Liver (tissue), 9 donors: ENCODE data around the gene FILIP1. TPM values are rescaled to one million over a fixed set of nuclear protein-coding genes. Genes with fewer than 3 reads are reported as not detected.

Source experiments
- DNase-seq: peaks from one replicate; pipeline ENCODE4 v3.0.0-alpha.2; 2017; ENCODE audit warnings: low spot score
- H3K27ac ChIP-seq, 2 donors: one replicate each; pipeline ENCODE4 v1.7.0; 2013; ENCODE audit warnings: inconsistent platforms in 2 of 2, low read length in 2 of 2, control low read depth in 1 of 2, low read depth in 1 of 2, mild to moderate bottlenecking in 1 of 2
- H3K27me3 ChIP-seq, 4 donors: one replicate each; pipeline versions ENCODE4 v1.6.1 to v1.7.0; 2013; ENCODE audit warnings: low read length in 3 of 4, inconsistent platforms in 1 of 4, mild to moderate bottlenecking in 1 of 4, moderate library complexity in 1 of 4; ENCODE audit not compliant: control insufficient read depth in 4 of 4, insufficient read depth in 4 of 4
- H3K36me3 ChIP-seq, 4 donors: one replicate each; pipeline versions ENCODE4 v1.6.1 to v1.7.0; 2013; ENCODE audit warnings: low read length in 3 of 4, mild to moderate bottlenecking in 3 of 4, low read depth in 1 of 4, moderate library complexity in 1 of 4; ENCODE audit not compliant: control insufficient read depth in 4 of 4, insufficient read depth in 3 of 4
- H3K4me1 ChIP-seq, 4 donors: one replicate each; pipeline versions ENCODE4 v1.6.1 to v1.7.0; 2013; ENCODE audit warnings: low read length in 3 of 4, mild to moderate bottlenecking in 3 of 4, moderate library complexity in 1 of 4; ENCODE audit not compliant: control insufficient read depth in 4 of 4, insufficient read depth in 4 of 4
- H3K4me3 ChIP-seq, 3 donors: one replicate each; pipeline versions ENCODE4 v1.6.1 to v1.7.0; 2013; ENCODE audit warnings: low read length in 3 of 3, control low read depth in 1 of 3, low read depth in 1 of 3, mild to moderate bottlenecking in 1 of 3
- H3K9ac ChIP-seq, 2 donors: one replicate each; pipeline ENCODE4 v1.7.0; 2013; ENCODE audit warnings: low read length in 2 of 2, mild to moderate bottlenecking in 2 of 2, moderate library complexity in 2 of 2, control low read depth in 1 of 2, low read depth in 1 of 2
- H3K9me3 ChIP-seq, 4 donors: one replicate each; pipeline versions ENCODE4 v1.6.1 to v1.7.0; 2013; ENCODE audit warnings: low read length in 3 of 4; ENCODE audit not compliant: control insufficient read depth in 4 of 4
- GABPA ChIP-seq, 2 donors: IDR thresholded peaks in 1 of 2; conservative IDR thresholded peaks in 1 of 2; 2 replicates each; pipeline ENCODE4 v1.6.1; 2016; ENCODE audit warnings: antibody characterized with exemption in 2 of 2, mild to moderate bottlenecking in 1 of 2, moderate library complexity in 1 of 2
- JUND ChIP-seq, 2 donors: IDR thresholded peaks; 2 replicates each; pipeline ENCODE4 v1.6.1; 2016; ENCODE audit warnings: antibody characterized with exemption in 2 of 2
- NR2F2 ChIP-seq: IDR thresholded peaks from 2 replicates; pipeline ENCODE4 v1.6.1; 2016; ENCODE audit warnings: antibody characterized with exemption
- RAD21 ChIP-seq, 2 donors: IDR thresholded peaks; 2 replicates each; pipeline ENCODE4 v1.6.1; 2016; ENCODE audit warnings: antibody characterized with exemption in 2 of 2, mild to moderate bottlenecking in 2 of 2
- RXRA ChIP-seq, 2 donors: IDR thresholded peaks; 2 replicates each; pipeline ENCODE4 v1.6.1; 2017 to 2018; ENCODE audit warnings: antibody characterized with exemption in 2 of 2, mild to moderate bottlenecking in 1 of 2
- TAF1 ChIP-seq: conservative IDR thresholded peaks from 2 replicates; pipeline ENCODE4 v1.6.1; 2016; ENCODE audit warnings: antibody characterized with exemption, mild to moderate bottlenecking
- YY1 ChIP-seq: IDR thresholded peaks from 2 replicates; pipeline ENCODE4 v1.6.1; 2016; ENCODE audit warnings: antibody characterized with exemption, mild to moderate bottlenecking
- WGBS: extraction: QIAGEN DNeasy Blood & Tissue Kit; methylation state at CpG from one replicate; pipeline ENCODE4 v1.1.7; 2013; 5-methylcytosine and 5-hydroxymethylcytosine counted together
- polyA plus RNA-seq, 2 donors: library from polyadenylated mRNA; stranded (reverse) in 1 of 2; unstranded in 1 of 2; fragments of 200-250 nt in 1 of 2; fragments of >200 nt in 1 of 2; fragmentation: Nextera tagmentation in 1 of 2; extraction: Ambion mirVana in 1 of 2; gene quantifications; one replicate each; pipeline versions ENCODE4 v1.2.1 to v1.2.3, GENCODE V29; 2013 to 2015
- total RNA-seq, 2 donors: library from RNA; depleted of rRNA; stranded (reverse); fragments of >200 nt; gene quantifications; one replicate each; pipeline ENCODE4 v1.2.3, GENCODE V29; 2014
- TF ChIP-seq, protein P1 (sequence below): IDR thresholded peaks from 2 replicates; pipeline ENCODE4 v1.6.1; 2016; ENCODE audit warnings: antibody characterized with exemption
- TF ChIP-seq, protein P2 (sequence below): fragments of 150-350 bp; IDR thresholded peaks from 2 replicates; pipeline ENCODE4 v1.5.1; 2017; ENCODE audit warnings: improper control_type of control experiment, low read depth, low read length; ENCODE audit not compliant: missing input control
- TF ChIP-seq, protein P3 (sequence below): IDR thresholded peaks from 2 replicates; pipeline ENCODE4 v1.6.1; 2016; ENCODE audit warnings: antibody characterized with exemption
- TF ChIP-seq, protein P4 (sequence below): IDR thresholded peaks from 2 replicates; pipeline ENCODE4 v1.6.1; 2016; ENCODE audit warnings: antibody characterized with exemption
- TF ChIP-seq, protein P5 (sequence below): IDR thresholded peaks from 2 replicates; pipeline ENCODE4 v1.6.1; 2016; ENCODE audit warnings: antibody characterized with exemption, mild to moderate bottlenecking
- donor health status: healthy.
- donor health status: healthy.
- donor health status: healthy.
- donor health status: healthy.
- donor health status: healthy.

FILIP1 gene
- total and polyA plus RNA-seq, 4 donors: 0.70 to 2.8 (median 1.1) TPM

DNA sequence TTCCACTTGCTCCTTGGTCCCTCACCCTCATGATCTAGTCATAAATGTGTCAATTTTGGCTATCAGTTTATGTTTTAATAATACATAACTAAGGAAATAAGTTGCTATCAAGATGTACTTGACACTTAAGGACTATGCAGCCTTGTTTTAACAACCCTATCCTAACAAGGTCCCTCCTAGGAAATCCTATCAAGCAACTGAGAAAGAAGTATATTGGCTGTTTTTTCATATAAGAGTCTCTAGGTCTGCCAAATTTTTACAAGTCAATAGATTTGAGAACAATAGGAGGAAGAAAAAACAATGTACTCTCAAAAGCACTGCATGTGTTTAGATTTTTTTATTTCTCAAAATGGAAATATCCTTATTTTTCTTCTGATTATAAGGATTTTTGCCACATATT, 14.7 kb downstream of the FILIP1 start:
- H3K4me1 ChIP-seq: no peaks in the 10 kb centered on the region
- no peaks in the 10 kb centered on the region for H3K9me3 ChIP-seq
- no peaks in the 10 kb centered on the region for H3K27me3 ChIP-seq
- DNase-seq: no peak
- TF ChIP-seq, protein P1, sequence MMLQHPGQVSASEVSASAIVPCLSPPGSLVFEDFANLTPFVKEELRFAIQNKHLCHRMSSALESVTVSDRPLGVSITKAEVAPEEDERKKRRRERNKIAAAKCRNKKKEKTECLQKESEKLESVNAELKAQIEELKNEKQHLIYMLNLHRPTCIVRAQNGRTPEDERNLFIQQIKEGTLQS: no peak
- H3K36me3 ChIP-seq: no peaks in the 10 kb centered on the region
- H3K4me3 ChIP-seq: no peak overlapping the region
- no peak overlapping the region for H3K9ac ChIP-seq
- H3K27ac ChIP-seq: no peak overlapping the region

DNA sequence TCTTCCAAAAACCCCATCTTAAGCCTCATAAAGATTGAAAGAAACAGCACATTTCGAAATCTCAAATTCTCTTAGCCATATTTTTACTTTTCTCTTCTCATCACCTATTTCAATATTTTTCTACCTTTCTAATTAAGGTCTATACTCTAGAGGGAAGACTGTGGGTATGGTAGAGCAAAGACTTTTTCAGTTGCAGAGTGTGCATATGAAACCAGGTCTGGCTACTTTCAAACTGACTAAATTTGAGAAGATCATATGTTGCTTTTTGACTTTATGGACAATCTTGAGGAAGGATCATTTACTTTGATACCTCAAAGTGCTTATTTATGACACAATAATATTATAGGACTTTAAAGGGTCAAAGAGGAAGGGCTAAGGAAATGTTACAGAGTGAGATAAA, 20.7 kb downstream of the FILIP1 start:
- Histone ChIP-seq H3K9me3 (peaks cover 0 to 2% (median 0%) of the 10 kb centered on the region in 4 donors), H3K4me3 (no peak overlapping the region), H3K27ac (no peak overlapping the region), H3K36me3 (no peaks in the 10 kb centered on the region), H3K4me1 (no peaks in the 10 kb centered on the region), H3K9ac (no peak overlapping the region), H3K27me3 (no peaks in the 10 kb centered on the region)
- no peak for DNase-seq
- 66% methylated on average over 1 of the region's 1 CpG for WGBS
- TF ChIP-seq YY1 (no peak), JUND (IDR thresholded peaks at IDR 0.05) (no peak), TAF1 (no peak), RXRA (IDR thresholded peaks at IDR 0.05) (no peak), GABPA (IDR thresholded peaks at IDR 0.05 in 1 of 2, conservative IDR thresholded peaks at IDR 0.05 in 1 of 2) (no peak), NR2F2 (no peak), RAD21 (IDR thresholded peaks at IDR 0.05) (no peak)
- TF ChIP-seq, protein P2, sequence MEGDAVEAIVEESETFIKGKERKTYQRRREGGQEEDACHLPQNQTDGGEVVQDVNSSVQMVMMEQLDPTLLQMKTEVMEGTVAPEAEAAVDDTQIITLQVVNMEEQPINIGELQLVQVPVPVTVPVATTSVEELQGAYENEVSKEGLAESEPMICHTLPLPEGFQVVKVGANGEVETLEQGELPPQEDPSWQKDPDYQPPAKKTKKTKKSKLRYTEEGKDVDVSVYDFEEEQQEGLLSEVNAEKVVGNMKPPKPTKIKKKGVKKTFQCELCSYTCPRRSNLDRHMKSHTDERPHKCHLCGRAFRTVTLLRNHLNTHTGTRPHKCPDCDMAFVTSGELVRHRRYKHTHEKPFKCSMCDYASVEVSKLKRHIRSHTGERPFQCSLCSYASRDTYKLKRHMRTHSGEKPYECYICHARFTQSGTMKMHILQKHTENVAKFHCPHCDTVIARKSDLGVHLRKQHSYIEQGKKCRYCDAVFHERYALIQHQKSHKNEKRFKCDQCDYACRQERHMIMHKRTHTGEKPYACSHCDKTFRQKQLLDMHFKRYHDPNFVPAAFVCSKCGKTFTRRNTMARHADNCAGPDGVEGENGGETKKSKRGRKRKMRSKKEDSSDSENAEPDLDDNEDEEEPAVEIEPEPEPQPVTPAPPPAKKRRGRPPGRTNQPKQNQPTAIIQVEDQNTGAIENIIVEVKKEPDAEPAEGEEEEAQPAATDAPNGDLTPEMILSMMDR: no peak
- TF ChIP-seq, protein P3, sequence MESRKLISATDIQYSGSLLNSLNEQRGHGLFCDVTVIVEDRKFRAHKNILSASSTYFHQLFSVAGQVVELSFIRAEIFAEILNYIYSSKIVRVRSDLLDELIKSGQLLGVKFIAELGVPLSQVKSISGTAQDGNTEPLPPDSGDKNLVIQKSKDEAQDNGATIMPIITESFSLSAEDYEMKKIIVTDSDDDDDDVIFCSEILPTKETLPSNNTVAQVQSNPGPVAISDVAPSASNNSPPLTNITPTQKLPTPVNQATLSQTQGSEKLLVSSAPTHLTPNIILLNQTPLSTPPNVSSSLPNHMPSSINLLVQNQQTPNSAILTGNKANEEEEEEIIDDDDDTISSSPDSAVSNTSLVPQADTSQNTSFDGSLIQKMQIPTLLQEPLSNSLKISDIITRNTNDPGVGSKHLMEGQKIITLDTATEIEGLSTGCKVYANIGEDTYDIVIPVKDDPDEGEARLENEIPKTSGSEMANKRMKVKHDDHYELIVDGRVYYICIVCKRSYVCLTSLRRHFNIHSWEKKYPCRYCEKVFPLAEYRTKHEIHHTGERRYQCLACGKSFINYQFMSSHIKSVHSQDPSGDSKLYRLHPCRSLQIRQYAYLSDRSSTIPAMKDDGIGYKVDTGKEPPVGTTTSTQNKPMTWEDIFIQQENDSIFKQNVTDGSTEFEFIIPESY: no peak
- TF ChIP-seq, protein P4, sequence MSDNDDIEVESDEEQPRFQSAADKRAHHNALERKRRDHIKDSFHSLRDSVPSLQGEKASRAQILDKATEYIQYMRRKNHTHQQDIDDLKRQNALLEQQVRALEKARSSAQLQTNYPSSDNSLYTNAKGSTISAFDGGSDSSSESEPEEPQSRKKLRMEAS: no peak
- TF ChIP-seq, protein P5, sequence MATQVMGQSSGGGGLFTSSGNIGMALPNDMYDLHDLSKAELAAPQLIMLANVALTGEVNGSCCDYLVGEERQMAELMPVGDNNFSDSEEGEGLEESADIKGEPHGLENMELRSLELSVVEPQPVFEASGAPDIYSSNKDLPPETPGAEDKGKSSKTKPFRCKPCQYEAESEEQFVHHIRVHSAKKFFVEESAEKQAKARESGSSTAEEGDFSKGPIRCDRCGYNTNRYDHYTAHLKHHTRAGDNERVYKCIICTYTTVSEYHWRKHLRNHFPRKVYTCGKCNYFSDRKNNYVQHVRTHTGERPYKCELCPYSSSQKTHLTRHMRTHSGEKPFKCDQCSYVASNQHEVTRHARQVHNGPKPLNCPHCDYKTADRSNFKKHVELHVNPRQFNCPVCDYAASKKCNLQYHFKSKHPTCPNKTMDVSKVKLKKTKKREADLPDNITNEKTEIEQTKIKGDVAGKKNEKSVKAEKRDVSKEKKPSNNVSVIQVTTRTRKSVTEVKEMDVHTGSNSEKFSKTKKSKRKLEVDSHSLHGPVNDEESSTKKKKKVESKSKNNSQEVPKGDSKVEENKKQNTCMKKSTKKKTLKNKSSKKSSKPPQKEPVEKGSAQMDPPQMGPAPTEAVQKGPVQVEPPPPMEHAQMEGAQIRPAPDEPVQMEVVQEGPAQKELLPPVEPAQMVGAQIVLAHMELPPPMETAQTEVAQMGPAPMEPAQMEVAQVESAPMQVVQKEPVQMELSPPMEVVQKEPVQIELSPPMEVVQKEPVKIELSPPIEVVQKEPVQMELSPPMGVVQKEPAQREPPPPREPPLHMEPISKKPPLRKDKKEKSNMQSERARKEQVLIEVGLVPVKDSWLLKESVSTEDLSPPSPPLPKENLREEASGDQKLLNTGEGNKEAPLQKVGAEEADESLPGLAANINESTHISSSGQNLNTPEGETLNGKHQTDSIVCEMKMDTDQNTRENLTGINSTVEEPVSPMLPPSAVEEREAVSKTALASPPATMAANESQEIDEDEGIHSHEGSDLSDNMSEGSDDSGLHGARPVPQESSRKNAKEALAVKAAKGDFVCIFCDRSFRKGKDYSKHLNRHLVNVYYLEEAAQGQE: no peak
- TF ChIP-seq, protein P1: no peak
